PC-3 (cell line): ENCODE results near the gene CHTOP.

ENCODE experiments used
- EZH2 ChIP-seq: fragments of 300-600 bp; sonication (generic); IDR thresholded peaks from one replicate; pipeline ENCODE4 v1.6.1; 2017; ENCODE audit warnings: antibody characterized with exemption, mild to moderate bottlenecking, low read length; ENCODE audit not compliant: unreplicated experiment
- EZH2phosphoT487 ChIP-seq: fragments of 300-600 bp; sonication (generic); IDR thresholded peaks from 2 replicates; pipeline ENCODE4 v1.6.1; 2018; ENCODE audit warnings: mild to moderate bottlenecking, antibody characterized with exemption, low read length, borderline replicate concordance
- TF ChIP-seq, protein P1 (sequence below): fragments of 300-600 bp; sonication (generic); conservative IDR thresholded peaks from 2 replicates; pipeline ENCODE4 v1.5.1; 2017; ENCODE audit warnings: antibody characterized with exemption, low read depth, mild to moderate bottlenecking, low read length

DNA sequence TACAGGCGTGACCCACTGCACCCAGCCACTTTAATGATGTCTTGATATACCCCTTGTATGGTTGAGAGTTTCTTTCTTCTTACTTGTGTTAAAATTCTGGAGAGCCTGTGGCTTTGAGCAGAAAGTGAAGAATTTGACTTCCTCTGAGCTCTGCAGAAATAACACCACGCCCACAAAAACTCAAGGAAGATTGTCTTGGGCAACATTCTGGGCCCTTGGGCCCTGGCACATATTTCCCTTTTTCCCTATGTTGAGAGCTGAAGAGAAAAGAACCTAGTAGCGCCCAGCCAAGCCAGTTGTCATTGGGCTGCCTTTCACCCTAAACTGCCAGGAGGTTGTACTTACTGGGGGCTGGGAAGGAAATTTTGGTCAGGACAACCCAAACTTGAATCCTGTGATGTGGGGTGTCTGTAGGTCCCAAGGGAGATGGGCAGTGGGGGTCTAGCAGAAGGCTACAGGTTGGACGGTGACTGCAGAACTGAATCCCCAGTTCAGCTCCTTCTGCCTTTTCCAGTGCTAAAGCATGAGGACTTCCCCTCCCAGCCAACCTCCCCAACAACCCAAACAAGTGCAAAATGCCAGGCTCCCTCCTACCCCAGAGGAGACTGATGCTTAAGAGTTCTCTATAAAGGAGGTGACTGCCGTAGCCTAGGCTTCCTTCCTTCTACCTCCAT, 12.9 kb downstream of the CHTOP start:
- TF ChIP-seq, protein P1, sequence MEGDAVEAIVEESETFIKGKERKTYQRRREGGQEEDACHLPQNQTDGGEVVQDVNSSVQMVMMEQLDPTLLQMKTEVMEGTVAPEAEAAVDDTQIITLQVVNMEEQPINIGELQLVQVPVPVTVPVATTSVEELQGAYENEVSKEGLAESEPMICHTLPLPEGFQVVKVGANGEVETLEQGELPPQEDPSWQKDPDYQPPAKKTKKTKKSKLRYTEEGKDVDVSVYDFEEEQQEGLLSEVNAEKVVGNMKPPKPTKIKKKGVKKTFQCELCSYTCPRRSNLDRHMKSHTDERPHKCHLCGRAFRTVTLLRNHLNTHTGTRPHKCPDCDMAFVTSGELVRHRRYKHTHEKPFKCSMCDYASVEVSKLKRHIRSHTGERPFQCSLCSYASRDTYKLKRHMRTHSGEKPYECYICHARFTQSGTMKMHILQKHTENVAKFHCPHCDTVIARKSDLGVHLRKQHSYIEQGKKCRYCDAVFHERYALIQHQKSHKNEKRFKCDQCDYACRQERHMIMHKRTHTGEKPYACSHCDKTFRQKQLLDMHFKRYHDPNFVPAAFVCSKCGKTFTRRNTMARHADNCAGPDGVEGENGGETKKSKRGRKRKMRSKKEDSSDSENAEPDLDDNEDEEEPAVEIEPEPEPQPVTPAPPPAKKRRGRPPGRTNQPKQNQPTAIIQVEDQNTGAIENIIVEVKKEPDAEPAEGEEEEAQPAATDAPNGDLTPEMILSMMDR: no peak
- no peak for TF ChIP-seq EZH2phosphoT487
- no peak for TF ChIP-seq EZH2
